BJ (cell line): ENCODE measurements around the gene SMCO2. TPM values are rescaled to one million over a fixed set of nuclear protein-coding genes. Genes with fewer than 3 reads are reported as not detected.

ENCODE experiments used
- CTCF ChIA-PET: fragments of 350-600 bp; formaldehyde crosslinking; extraction: SDS; loops from one replicate; lab custom pipeline; 2021; ENCODE audit warnings: antibody characterized with exemption, inconsistent platforms; lab: Yijun Ruan, JAX
- POLR2A ChIA-PET: fragments of 300-600 bp; sonication (Branson Sonifier 250); formaldehyde crosslinking; extraction: SDS; loops from one replicate; lab custom pipeline; 2021; ENCODE audit warnings: antibody characterized with exemption; lab: Charles Lee
- DNase-seq: peaks from one replicate; pipeline ENCODE4 v3.0.0-alpha.2; 2011; ENCODE audit warnings: low read depth
- H3K27me3 ChIP-seq: 2 replicates; pipeline ENCODE4 v1.6.0; 2011; ENCODE audit warnings: low read length; ENCODE audit not compliant: control insufficient read depth, insufficient read depth
- H3K36me3 ChIP-seq: 2 replicates; pipeline ENCODE4 v1.5.1; 2011; ENCODE audit warnings: low read length; ENCODE audit not compliant: control insufficient read depth, insufficient read depth
- H3K4me3 ChIP-seq: 2 replicates; pipeline ENCODE4 v1.5.1; 2011; ENCODE audit warnings: low read depth, mild to moderate bottlenecking, control low read depth, low read length
- CTCF ChIP-seq: IDR thresholded peaks from 2 replicates; pipeline ENCODE4 v1.5.1; 2011; ENCODE audit warnings: low read depth, mild to moderate bottlenecking, control low read depth, inconsistent platforms, low read length, moderate library complexity; ENCODE audit not compliant: insufficient read depth
- polyA plus RNA-seq: library from polyadenylated mRNA; depleted of rRNA; stranded (reverse); fragments of >200 nt; gene quantifications from 2 replicates; pipeline ENCODE4 v1.2.3, GENCODE V29; 2011

SMCO2 gene
- polyA plus RNA-seq, 1 experiment = 0.09 TPM

GRCh38 chr12:27477049-27477448 is 30.5 kb downstream of the SMCO2 start:
- TF ChIP-seq CTCF = no peak
- POLR2A ChIA-PET = no interaction called here

GRCh38 chr12:27478949-27479348 is 32.4 kb downstream of the SMCO2 start:
- DNase-seq = no peak
- H3K27me3 ChIP-seq = no peaks in the 10 kb centered on the region
- H3K4me3 ChIP-seq = no peak overlapping the region
- TF ChIP-seq CTCF = no peak
- no peaks in the 10 kb centered on the region for H3K36me3 ChIP-seq
- CTCF ChIA-PET = interaction anchor here (0.6 kb wide), 1 partner anchor 18 kb away, joined by 3 read pairs; no protein-coding TSS in a partner anchor
- POLR2A ChIA-PET = no interaction called here

More at GRCh38 chr12:27477049-27477448, 30.5 kb downstream of the SMCO2 start:
- Histone ChIP-seq H3K36me3 (no peaks in the 10 kb centered on the region), H3K4me3 (no peak overlapping the region), H3K27me3 (no peaks in the 10 kb centered on the region)
- no peak for DNase-seq
- CTCF ChIA-PET = no interaction called here

GRCh38 chr12:27480016-27480415 is 33.5 kb downstream of the SMCO2 start:
- Histone ChIP-seq H3K27me3 (no peaks in the 10 kb centered on the region), H3K4me3 (no peak overlapping the region), H3K36me3 (no peaks in the 10 kb centered on the region)
- POLR2A ChIA-PET = no interaction called here
- CTCF ChIA-PET = no interaction called here
- no peak for TF ChIP-seq CTCF
- DNase-seq = no peak

GRCh38 chr12:27486961-27487360 is 40.4 kb downstream of the SMCO2 start:
- H3K4me3 ChIP-seq = no peak overlapping the region
- no peak for TF ChIP-seq CTCF
- ChIA-PET POLR2A (no interaction called here), CTCF (no interaction called here)
- DNase-seq = no peak
- no peaks in the 10 kb centered on the region for H3K36me3 ChIP-seq
- H3K27me3 ChIP-seq = no peaks in the 10 kb centered on the region

- H3K27me3 ChIP-seq = no peaks in the 10 kb centered on the region
- TF ChIP-seq CTCF = no peak
- H3K36me3 ChIP-seq = no peaks in the 10 kb centered on the region
- H3K4me3 ChIP-seq = no peak overlapping the region
- ChIA-PET CTCF (interaction anchor here (0.7 kb wide), 1 partner anchor 14 kb away, joined by 3 read pairs; no protein-coding TSS in a partner anchor), POLR2A (no interaction called here)
- DNase-seq = no peak
Observed at GRCh38 chr12:27488479-27488878, 41.9 kb downstream of the SMCO2 start.
